Stomach (tissue), 9 donors: Measurements from ENCODE around the gene PPOX. TPM values are rescaled to one million over a fixed set of nuclear protein-coding genes. Genes with fewer than 3 reads are reported as not detected.

Experiments used
- DNase-seq, 2 donors: peaks; one replicate each; pipeline versions ENCODE4 v3.0.0 to v3.0.0-alpha.2; 2013 to 2019
- H3K27ac ChIP-seq, 5 donors: fragments of 200-600 bp in 4 of 5; sonication (generic) in 4 of 5; one replicate each; pipeline ENCODE4 v1.5.1; 2013 to 2019; ENCODE audit warnings: mild to moderate bottlenecking in 1 of 5, moderate library complexity in 1 of 5
- H3K27me3 ChIP-seq, 3 donors: fragments of 200-600 bp; sonication (generic); one replicate each; pipeline ENCODE4 v1.5.1; 2017 to 2019; ENCODE audit warnings: mixed run types in 1 of 3
- H3K36me3 ChIP-seq, 4 donors: fragments of 200-600 bp; sonication (generic); 1 replicate in 3 of 4; 2 replicates in 1 of 4; pipeline ENCODE4 v1.5.1; 2016 to 2019
- H3K4me1 ChIP-seq, 4 donors: fragments of 200-600 bp; sonication (generic); one replicate each; pipeline ENCODE4 v1.5.1; 2016 to 2019
- H3K4me3 ChIP-seq, 4 donors: fragments of 200-600 bp; sonication (generic) in 3 of 4; one replicate each; pipeline ENCODE4 v1.5.1; 2016 to 2019; ENCODE audit warnings: mild to moderate bottlenecking in 1 of 4
- H3K9me3 ChIP-seq, 4 donors: fragments of 200-600 bp; sonication (generic); one replicate each; pipeline ENCODE4 v1.5.1; 2016 to 2019
- EP300 ChIP-seq: sonication (generic); formaldehyde crosslinking; IDR thresholded peaks from one replicate; pipeline ENCODE4 v1.6.1; 2017; ENCODE audit warnings: antibody characterized with exemption
- POLR2A ChIP-seq, 4 donors: fragments of 450-650 bp; IDR thresholded peaks; one replicate each; pipeline ENCODE4 v1.6.1; 2016; ENCODE audit warnings: antibody characterized with exemption in 4 of 4, control low read depth in 2 of 4, mild to moderate bottlenecking in 1 of 4, moderate library complexity in 1 of 4
- POLR2AphosphoS5 ChIP-seq, 3 donors: sonication (generic); formaldehyde crosslinking; IDR thresholded peaks; one replicate each; pipeline ENCODE4 v1.6.1; 2016; ENCODE audit warnings: antibody characterized with exemption in 3 of 3
- WGBS, 5 donors: extraction: QIAGEN DNeasy Blood & Tissue Kit in 3 of 5; methylation state at CpG; one replicate each; pipeline versions ENCODE4 v1.1.5 to v1.1.7; 2013 to 2018; 5-methylcytosine and 5-hydroxymethylcytosine counted together
- intact Hi-C: fragments of 100-400 bp; cut with DNase I; formaldehyde crosslinking; loops from one replicate; pipeline ENCODE4 v1.15.1; 2023; ENCODE audit warnings: low total_unique reads
- polyA plus RNA-seq, 3 donors: library from polyadenylated mRNA; stranded (reverse); fragments of 200-250 nt; gene quantifications; one replicate each; pipeline ENCODE4 v1.2.3, GENCODE V29; 2013
- total RNA-seq, 5 donors: library from RNA; depleted of rRNA; stranded (reverse); fragments of >200 nt; gene quantifications; one replicate each; pipeline versions ENCODE4 v1.1.0 to v1.2.3, GENCODE V29; 2014 to 2016
- TF ChIP-seq, protein P1 (sequence below), 7 experiments: fragments of 450-650 bp in 4 of 7; fragments of 200-600 bp in 3 of 7; sonication (generic) in 3 of 7; IDR thresholded peaks; one replicate each; pipeline ENCODE4 v1.5.1; 2016 to 2019; ENCODE audit warnings: antibody characterized with exemption in 7 of 7, control low read depth in 2 of 7, mild to moderate bottlenecking in 1 of 7
- donor health status: healthy with polysubstance abuse.
- donor health status: Bipolar disorder and iron deficiency.
- donor health status: healthy.

The PPOX gene
- total and polyA plus RNA-seq, 8 donors: 9.5 to 52.7 (median 31.8) TPM

DNA sequence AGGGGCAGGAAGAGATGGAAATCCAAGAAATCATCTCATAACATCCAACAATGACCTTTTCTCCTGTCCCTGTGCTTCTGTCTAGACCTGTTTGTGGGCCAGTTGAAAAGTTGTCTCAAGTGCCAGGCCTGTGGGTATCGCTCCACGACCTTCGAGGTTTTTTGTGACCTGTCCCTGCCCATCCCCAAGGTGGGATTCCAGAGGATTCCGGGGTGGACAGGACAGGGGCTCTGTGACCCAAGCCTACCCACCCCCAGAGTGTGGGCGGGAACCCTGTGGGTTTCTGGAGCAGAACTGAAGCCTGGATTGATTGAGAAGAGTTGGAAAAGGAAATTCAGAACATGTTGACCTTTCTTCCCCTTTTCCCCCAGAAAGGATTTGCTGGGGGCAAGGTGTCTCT lies 2.4 kb upstream of the PPOX start:
- peaks cover 4 to 61% (median 43%) of the 10 kb centered on the region in 4 donors for H3K36me3 ChIP-seq

GRCh38 chr1:161164901-161165610 lies 1.2 kb upstream of the PPOX start:
- no peaks in the 10 kb centered on the region for H3K9me3 ChIP-seq
- WGBS, 5 donors: 39 to 51% (median 48%) methylated on average over 14 of the region's 14 CpGs
- peaks cover 29 to 63% (median 55%) of the 10 kb centered on the region in 4 donors for H3K4me1 ChIP-seq
- peaks cover 7 to 72% (median 55%) of the 10 kb centered on the region in 4 donors for H3K36me3 ChIP-seq
- no peak for DNase-seq
- intact Hi-C loops: no loop called here
- no peaks in the 10 kb centered on the region for H3K27me3 ChIP-seq
- H3K27ac ChIP-seq: peak overlapping the region; percentile 79 to 91 (median 87)
- TF ChIP-seq EP300 (no peak), POLR2A (IDR thresholded peaks at IDR 0.05) (no peak)
- TF ChIP-seq, protein P1, sequence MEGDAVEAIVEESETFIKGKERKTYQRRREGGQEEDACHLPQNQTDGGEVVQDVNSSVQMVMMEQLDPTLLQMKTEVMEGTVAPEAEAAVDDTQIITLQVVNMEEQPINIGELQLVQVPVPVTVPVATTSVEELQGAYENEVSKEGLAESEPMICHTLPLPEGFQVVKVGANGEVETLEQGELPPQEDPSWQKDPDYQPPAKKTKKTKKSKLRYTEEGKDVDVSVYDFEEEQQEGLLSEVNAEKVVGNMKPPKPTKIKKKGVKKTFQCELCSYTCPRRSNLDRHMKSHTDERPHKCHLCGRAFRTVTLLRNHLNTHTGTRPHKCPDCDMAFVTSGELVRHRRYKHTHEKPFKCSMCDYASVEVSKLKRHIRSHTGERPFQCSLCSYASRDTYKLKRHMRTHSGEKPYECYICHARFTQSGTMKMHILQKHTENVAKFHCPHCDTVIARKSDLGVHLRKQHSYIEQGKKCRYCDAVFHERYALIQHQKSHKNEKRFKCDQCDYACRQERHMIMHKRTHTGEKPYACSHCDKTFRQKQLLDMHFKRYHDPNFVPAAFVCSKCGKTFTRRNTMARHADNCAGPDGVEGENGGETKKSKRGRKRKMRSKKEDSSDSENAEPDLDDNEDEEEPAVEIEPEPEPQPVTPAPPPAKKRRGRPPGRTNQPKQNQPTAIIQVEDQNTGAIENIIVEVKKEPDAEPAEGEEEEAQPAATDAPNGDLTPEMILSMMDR (IDR thresholded peaks at IDR 0.05): no peak
- H3K4me3 ChIP-seq: peak overlapping the region; percentile 62 to 96 (median 85)

More for the DNA sequence above, 2.4 kb upstream of the PPOX start:
- Histone ChIP-seq H3K4me3 (no peak overlapping the region), H3K4me1 (peaks cover 34 to 70% (median 63%) of the 10 kb centered on the region in 4 donors), H3K27me3 (no peaks in the 10 kb centered on the region), H3K27ac (peak overlapping the region in 1 of 5 donors; percentile 49), H3K9me3 (no peaks in the 10 kb centered on the region)
- no peak for DNase-seq
- TF ChIP-seq EP300 (no peak), POLR2AphosphoS5 (IDR thresholded peaks at IDR 0.05) (no peak), POLR2A (IDR thresholded peaks at IDR 0.05) (no peak)
- TF ChIP-seq, protein P1 (IDR thresholded peaks at IDR 0.05): no peak
- WGBS, 5 donors: 76 to 95% (median 91%) methylated on average over 5 of the region's 5 CpGs
- intact Hi-C loops: no loop called here

DNA sequence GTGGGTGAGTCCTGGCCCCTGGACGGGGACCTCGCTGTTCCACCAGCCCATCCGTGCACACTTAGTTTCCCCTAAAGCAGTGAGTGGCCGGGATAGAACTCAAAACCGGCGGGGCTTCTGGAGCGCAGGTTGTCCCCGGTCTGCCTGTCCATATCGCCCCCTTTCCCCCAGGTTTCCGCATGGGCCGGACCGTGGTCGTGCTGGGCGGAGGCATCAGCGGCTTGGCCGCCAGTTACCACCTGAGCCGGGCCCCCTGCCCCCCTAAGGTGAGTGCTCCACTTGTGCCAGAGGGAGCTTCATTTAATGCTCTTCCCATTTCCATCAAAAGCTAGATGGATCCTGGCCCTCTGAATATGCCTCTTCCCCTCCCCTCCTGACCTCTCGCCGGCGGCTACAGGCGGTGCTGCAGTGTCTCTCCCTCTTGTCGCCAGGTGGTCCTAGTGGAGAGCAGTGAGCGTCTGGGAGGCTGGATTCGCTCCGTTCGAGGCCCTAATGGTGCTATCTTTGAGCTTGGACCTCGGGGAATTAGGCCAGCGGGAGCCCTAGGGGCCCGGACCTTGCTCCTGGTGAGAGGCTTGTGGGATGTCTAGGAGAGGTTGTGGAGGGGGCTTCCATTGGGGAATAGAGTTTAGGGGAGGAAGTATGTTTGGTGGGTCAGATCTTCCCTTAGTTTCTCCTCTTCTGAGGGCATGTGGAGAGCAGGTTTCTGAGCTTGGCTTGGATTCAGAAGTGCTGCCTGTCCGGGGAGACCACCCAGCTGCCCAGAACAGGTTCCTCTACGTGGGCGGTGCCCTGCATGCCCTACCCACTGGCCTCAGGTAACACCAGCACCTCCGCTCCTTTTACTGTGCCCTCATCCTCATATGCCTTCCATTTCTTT lies 683 bp downstream of the PPOX start:
- peaks cover 13 to 52% (median 42%) of the 10 kb centered on the region in 4 donors for H3K4me1 ChIP-seq
- H3K27me3 ChIP-seq: no peaks in the 10 kb centered on the region
- intact Hi-C loops: no loop called here
- H3K9me3 ChIP-seq: no peaks in the 10 kb centered on the region
- peak overlapping the region; percentile 62 to 96 (median 85) for H3K4me3 ChIP-seq
- peak overlapping the region; percentile 70 to 91 (median 87) for H3K27ac ChIP-seq
- peaks cover 24 to 76% (median 64%) of the 10 kb centered on the region in 4 donors for H3K36me3 ChIP-seq
- peak in 1 of 2 donors; percentile 58 for DNase-seq
- TF ChIP-seq POLR2AphosphoS5 (IDR thresholded peaks at IDR 0.05) (no peak), POLR2A (IDR thresholded peaks at IDR 0.05) (no peak), EP300 (no peak)
- TF ChIP-seq, protein P1 (IDR thresholded peaks at IDR 0.05): no peak
- 4 to 9% (median 4%) methylated on average over 27 to 33 of the region's 33 CpGs for WGBS, 5 donors

GRCh38 chr1:161168906-161169305 lies 2.7 kb downstream of the PPOX start:
- intact Hi-C loops: no loop called here
- Histone ChIP-seq H3K27ac (no peak overlapping the region), H3K4me3 (no peak overlapping the region), H3K27me3 (no peaks in the 10 kb centered on the region), H3K36me3 (peaks cover 29 to 76% (median 64%) of the 10 kb centered on the region in 4 donors), H3K4me1 (peaks cover 18 to 62% (median 47%) of the 10 kb centered on the region in 4 donors), H3K9me3 (no peaks in the 10 kb centered on the region)
- no peak for DNase-seq
- no peak for TF ChIP-seq POLR2A (IDR thresholded peaks at IDR 0.05)
- TF ChIP-seq, protein P1 (IDR thresholded peaks at IDR 0.05): no peak
- TF ChIP-seq EP300: no peak
- no peak for TF ChIP-seq POLR2AphosphoS5 (IDR thresholded peaks at IDR 0.05)
- WGBS, 5 donors: 87 to 95% (median 93%) methylated on average over 9 of the region's 9 CpGs
